Karpas-422 (cell line): ENCODE data around the gene ARMH4. TPM values are rescaled to one million over a fixed set of nuclear protein-coding genes. Genes with fewer than 3 reads are reported as not detected.

ENCODE experiments used
- small RNA-seq: library from RNA; depleted of rRNA; stranded (forward); fragments of <200 nt; gene quantifications from one replicate; pipeline ENCODE3, GENCODE V24; 2014
- total RNA-seq: library from RNA; depleted of rRNA; stranded (reverse); fragments of >200 nt; shearing (Covaris generic); gene quantifications from 2 replicates; pipeline ENCODE4 v1.2.3, GENCODE V29; 2014; ENCODE audit warnings: low replicate concordance; rRNA removed

ARMH4 gene
- total RNA-seq, 1 experiment from 2014 or later, result 0.75 TPM

Small RNA genes within 50 kb of the gene (small RNA-seq; reads per million reads assigned to genes)
- not detected for gene RN7SL598P

Other genes with a start within 250 kb of the ARMH4 start
- gene ACTR10, start 47.9 kb upstream of the ARMH4 start, total RNA-seq, result 66.7 and 153 TPM in 2 replicates
- gene PSMA3, start 92.6 kb upstream of the ARMH4 start, total RNA-seq, result 121 and 169 TPM in 2 replicates
- gene ARID4A, start 146.3 kb upstream of the ARMH4 start, total RNA-seq, result 36.3 and 37.9 TPM in 2 replicates
- 1.8 TPM in 1 of 2 replicates, not detected in the other for gene TOMM20L, start 243.7 kb upstream of the ARMH4 start, total RNA-seq